ENCODE results near the gene FYN. TPM values are rescaled to one million over a fixed set of nuclear protein-coding genes. Genes with fewer than 3 reads are reported as not detected.

The FYN gene
- total and polyA plus RNA-seq, 10 of the 15 experiments (the other 5 are each of a cell fraction or from before 2014, with no cell fraction given) = 51.4 to 247 (median 138) TPM

DNA sequence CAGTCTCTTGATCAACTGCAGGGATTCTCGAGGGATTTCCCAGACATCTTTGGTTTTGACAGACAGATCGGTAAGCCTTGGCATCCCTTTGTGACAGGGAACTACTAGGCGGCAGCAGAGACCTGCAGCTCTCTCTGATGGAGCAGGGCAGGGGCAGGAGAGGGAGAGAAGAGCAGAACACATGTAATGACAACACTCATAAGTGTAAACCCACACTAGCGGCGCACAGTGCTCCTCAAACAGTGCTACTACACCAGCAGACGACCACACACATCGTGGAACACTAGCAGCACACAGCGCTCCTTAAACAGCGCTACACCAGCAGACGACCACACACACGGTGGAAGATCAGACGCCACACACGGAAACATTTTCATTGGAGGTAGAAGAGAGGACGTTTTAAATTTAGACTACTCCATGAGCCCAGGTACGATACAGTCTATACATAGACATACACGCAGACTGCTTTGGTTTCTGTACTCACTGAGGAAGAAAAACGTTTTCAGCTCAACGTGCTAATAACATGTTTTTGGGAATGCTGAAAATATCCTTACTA is 173.0 kb downstream of the FYN start:
- WGBS (ENCODE audit: insufficient coverage, insufficient replicate concordance, low lambda C conversion rate, missing lambda C conversion rate) = 67% methylated on average over 18 of the region's 18 CpGs
- no peak overlapping the region for H2AFZ ChIP-seq (ENCODE audit: control insufficient read depth, low read depth, low read length)
- no peak for DNase-seq (ENCODE audit: low read depth, low spot score)
- ChIA-PET CTCF (interaction anchor here (2.5 kb wide), 1 partner anchor 10 kb away, joined by 8 read pairs; no protein-coding TSS in a partner anchor), SMC1A (ENCODE audit: uncharacterized antibody, unreplicated experiment) (interaction anchor here (1.4 kb wide), 1 partner anchor 10 kb away, joined by 4 read pairs; no protein-coding TSS in a partner anchor), POLR2A (interaction anchor here (0.7 kb wide), 1 partner anchor 15 kb away, joined by 3 read pairs; no protein-coding TSS in a partner anchor), RAD21 (ENCODE audit: unreplicated experiment) (no interaction called here)
- no peak overlapping the region for H3K27ac ChIP-seq (ENCODE audit: control insufficient read depth, insufficient read depth)
- H3K4me3 ChIP-seq = no peak overlapping the region
- no peak overlapping the region for H3K9ac ChIP-seq (ENCODE audit: control insufficient read depth, insufficient read depth, low read length)
- in situ Hi-C loops (cut with MboI) (loop anchor here (25.0 kb wide), 1 partner anchor 612 kb away; no protein-coding TSS in a partner anchor), intact Hi-C loops (cut with micrococcal nuclease; ENCODE audit: unreplicated experiment) (no loop called here)
- no peak for FAIRE-seq
- no TSS peak for BruUV-seq (replicated peaks)
- no peaks in the 10 kb centered on the region for H4K20me1 ChIP-seq (ENCODE audit: control insufficient read depth, insufficient read depth)
- H3K27me3 ChIP-seq (replicated peaks in 1 of 2; ENCODE audit: control insufficient read depth in 2 of 2, insufficient read depth in 2 of 2, low read length in 1 of 2) = no peaks in the 10 kb centered on the region
- peaks cover 7 to 21% of the 10 kb centered on the region in 2 experiments for H3K36me3 ChIP-seq (ENCODE audit: control insufficient read depth in 2 of 2, insufficient read depth in 2 of 2, low read length in 1 of 2)
- H3K4me1 ChIP-seq (ENCODE audit: control insufficient read depth, insufficient read depth, low read length) = no peaks in the 10 kb centered on the region
- H3K9me3 ChIP-seq (replicated peaks; ENCODE audit: control insufficient read depth, insufficient read depth, low read length) = no peaks in the 10 kb centered on the region
- ATAC-seq = no peak; the same call in 2 of the 3 replicates
- no peaks in the 10 kb centered on the region for H3K79me2 ChIP-seq (ENCODE audit: control insufficient read depth, insufficient read depth, low read length)
- no peak overlapping the region for H3K4me2 ChIP-seq (ENCODE audit: control insufficient read depth, insufficient read depth)
- TF ChIP-seq CREB1 (IDR thresholded peaks at IDR 0.05; ENCODE audit: low read depth) = no peak
- TF ChIP-seq, protein P1, sequence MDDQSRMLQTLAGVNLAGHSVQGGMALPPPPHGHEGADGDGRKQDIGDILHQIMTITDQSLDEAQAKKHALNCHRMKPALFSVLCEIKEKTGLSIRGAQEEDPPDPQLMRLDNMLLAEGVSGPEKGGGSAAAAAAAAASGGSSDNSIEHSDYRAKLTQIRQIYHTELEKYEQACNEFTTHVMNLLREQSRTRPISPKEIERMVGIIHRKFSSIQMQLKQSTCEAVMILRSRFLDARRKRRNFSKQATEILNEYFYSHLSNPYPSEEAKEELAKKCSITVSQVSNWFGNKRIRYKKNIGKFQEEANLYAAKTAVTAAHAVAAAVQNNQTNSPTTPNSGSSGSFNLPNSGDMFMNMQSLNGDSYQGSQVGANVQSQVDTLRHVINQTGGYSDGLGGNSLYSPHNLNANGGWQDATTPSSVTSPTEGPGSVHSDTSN (IDR thresholded peaks at IDR 0.05; ENCODE audit: insufficient replicate concordance, low read depth, low read length) = no peak
- no peak for TF ChIP-seq PML (IDR thresholded peaks at IDR 0.05; ENCODE audit: low read length)
- no peak for TF ChIP-seq HDAC6 (IDR thresholded peaks at IDR 0.05; ENCODE audit: unreplicated experiment)
- no peak for TF ChIP-seq ATF7 (IDR thresholded peaks at IDR 0.05; ENCODE audit: low read depth)
- TF ChIP-seq TARDBP (IDR thresholded peaks at IDR 0.05; ENCODE audit: borderline replicate concordance) = no peak
- TF ChIP-seq, protein P2, sequence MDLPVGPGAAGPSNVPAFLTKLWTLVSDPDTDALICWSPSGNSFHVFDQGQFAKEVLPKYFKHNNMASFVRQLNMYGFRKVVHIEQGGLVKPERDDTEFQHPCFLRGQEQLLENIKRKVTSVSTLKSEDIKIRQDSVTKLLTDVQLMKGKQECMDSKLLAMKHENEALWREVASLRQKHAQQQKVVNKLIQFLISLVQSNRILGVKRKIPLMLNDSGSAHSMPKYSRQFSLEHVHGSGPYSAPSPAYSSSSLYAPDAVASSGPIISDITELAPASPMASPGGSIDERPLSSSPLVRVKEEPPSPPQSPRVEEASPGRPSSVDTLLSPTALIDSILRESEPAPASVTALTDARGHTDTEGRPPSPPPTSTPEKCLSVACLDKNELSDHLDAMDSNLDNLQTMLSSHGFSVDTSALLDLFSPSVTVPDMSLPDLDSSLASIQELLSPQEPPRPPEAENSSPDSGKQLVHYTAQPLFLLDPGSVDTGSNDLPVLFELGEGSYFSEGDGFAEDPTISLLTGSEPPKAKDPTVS (IDR thresholded peaks at IDR 0.05; ENCODE audit: low read depth, low read length) = no peak
- TF ChIP-seq RBBP5 (conservative IDR thresholded peaks at IDR 0.05) = no peak
- no peak for TF ChIP-seq RAD21 (IDR thresholded peaks at IDR 0.05; ENCODE audit: insufficient read depth, low read depth, low read length)
- TF ChIP-seq MYB (IDR thresholded peaks at IDR 0.05; ENCODE audit: borderline replicate concordance, low read depth, low read length) = no peak
- no peak for TF ChIP-seq NBN (IDR thresholded peaks at IDR 0.05)
- no peak for TF ChIP-seq ZBED1 (IDR thresholded peaks at IDR 0.05; ENCODE audit: borderline replicate concordance)
- TF ChIP-seq, protein P3, sequence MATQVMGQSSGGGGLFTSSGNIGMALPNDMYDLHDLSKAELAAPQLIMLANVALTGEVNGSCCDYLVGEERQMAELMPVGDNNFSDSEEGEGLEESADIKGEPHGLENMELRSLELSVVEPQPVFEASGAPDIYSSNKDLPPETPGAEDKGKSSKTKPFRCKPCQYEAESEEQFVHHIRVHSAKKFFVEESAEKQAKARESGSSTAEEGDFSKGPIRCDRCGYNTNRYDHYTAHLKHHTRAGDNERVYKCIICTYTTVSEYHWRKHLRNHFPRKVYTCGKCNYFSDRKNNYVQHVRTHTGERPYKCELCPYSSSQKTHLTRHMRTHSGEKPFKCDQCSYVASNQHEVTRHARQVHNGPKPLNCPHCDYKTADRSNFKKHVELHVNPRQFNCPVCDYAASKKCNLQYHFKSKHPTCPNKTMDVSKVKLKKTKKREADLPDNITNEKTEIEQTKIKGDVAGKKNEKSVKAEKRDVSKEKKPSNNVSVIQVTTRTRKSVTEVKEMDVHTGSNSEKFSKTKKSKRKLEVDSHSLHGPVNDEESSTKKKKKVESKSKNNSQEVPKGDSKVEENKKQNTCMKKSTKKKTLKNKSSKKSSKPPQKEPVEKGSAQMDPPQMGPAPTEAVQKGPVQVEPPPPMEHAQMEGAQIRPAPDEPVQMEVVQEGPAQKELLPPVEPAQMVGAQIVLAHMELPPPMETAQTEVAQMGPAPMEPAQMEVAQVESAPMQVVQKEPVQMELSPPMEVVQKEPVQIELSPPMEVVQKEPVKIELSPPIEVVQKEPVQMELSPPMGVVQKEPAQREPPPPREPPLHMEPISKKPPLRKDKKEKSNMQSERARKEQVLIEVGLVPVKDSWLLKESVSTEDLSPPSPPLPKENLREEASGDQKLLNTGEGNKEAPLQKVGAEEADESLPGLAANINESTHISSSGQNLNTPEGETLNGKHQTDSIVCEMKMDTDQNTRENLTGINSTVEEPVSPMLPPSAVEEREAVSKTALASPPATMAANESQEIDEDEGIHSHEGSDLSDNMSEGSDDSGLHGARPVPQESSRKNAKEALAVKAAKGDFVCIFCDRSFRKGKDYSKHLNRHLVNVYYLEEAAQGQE (IDR thresholded peaks at IDR 0.05; ENCODE audit: low read depth, low read length) = no peak
- TF ChIP-seq, protein P4, sequence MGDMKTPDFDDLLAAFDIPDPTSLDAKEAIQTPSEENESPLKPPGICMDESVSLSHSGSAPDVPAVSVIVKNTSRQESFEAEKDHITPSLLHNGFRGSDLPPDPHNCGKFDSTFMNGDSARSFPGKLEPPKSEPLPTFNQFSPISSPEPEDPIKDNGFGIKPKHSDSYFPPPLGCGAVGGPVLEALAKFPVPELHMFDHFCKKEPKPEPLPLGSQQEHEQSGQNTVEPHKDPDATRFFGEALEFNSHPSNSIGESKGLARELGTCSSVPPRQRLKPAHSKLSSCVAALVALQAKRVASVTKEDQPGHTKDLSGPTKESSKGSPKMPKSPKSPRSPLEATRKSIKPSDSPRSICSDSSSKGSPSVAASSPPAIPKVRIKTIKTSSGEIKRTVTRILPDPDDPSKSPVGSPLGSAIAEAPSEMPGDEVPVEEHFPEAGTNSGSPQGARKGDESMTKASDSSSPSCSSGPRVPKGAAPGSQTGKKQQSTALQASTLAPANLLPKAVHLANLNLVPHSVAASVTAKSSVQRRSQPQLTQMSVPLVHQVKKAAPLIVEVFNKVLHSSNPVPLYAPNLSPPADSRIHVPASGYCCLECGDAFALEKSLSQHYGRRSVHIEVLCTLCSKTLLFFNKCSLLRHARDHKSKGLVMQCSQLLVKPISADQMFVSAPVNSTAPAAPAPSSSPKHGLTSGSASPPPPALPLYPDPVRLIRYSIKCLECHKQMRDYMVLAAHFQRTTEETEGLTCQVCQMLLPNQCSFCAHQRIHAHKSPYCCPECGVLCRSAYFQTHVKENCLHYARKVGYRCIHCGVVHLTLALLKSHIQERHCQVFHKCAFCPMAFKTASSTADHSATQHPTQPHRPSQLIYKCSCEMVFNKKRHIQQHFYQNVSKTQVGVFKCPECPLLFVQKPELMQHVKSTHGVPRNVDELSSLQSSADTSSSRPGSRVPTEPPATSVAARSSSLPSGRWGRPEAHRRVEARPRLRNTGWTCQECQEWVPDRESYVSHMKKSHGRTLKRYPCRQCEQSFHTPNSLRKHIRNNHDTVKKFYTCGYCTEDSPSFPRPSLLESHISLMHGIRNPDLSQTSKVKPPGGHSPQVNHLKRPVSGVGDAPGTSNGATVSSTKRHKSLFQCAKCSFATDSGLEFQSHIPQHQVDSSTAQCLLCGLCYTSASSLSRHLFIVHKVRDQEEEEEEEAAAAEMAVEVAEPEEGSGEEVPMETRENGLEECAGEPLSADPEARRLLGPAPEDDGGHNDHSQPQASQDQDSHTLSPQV (IDR thresholded peaks at IDR 0.05) = no peak
- TF ChIP-seq PAX5 (IDR thresholded peaks at IDR 0.05; ENCODE audit: borderline replicate concordance, low read depth, low read length) = no peak
